ENCODE data around the gene SPCS2.

The SPCS2 gene

GRCh38 chr11:74937696-74938475, 11.2 kb upstream of the SPCS2 start:
- no peak for DNase-seq (ENCODE audit: low read depth)
- TF ChIP-seq CTCF (IDR thresholded peaks at IDR 0.05; ENCODE audit: low read depth, low read length) (no peak), MYC (IDR thresholded peaks at IDR 0.05; ENCODE audit: low read depth, low read length) (no peak), POLR2A (IDR thresholded peaks at IDR 0.05; ENCODE audit: extremely low read depth, insufficient read length) (no peak), MAX (IDR thresholded peaks at IDR 0.05; ENCODE audit: low read depth, low read length) (no peak)
- no peak overlapping the region for H3K4me3 ChIP-seq (ENCODE audit: low read depth, low read length)

GRCh38 chr11:74941492-74941891, 7.6 kb upstream of the SPCS2 start:
- H3K4me3 ChIP-seq (ENCODE audit: low read depth, low read length) = no peak overlapping the region
- no peak for DNase-seq (ENCODE audit: low read depth)

DNA sequence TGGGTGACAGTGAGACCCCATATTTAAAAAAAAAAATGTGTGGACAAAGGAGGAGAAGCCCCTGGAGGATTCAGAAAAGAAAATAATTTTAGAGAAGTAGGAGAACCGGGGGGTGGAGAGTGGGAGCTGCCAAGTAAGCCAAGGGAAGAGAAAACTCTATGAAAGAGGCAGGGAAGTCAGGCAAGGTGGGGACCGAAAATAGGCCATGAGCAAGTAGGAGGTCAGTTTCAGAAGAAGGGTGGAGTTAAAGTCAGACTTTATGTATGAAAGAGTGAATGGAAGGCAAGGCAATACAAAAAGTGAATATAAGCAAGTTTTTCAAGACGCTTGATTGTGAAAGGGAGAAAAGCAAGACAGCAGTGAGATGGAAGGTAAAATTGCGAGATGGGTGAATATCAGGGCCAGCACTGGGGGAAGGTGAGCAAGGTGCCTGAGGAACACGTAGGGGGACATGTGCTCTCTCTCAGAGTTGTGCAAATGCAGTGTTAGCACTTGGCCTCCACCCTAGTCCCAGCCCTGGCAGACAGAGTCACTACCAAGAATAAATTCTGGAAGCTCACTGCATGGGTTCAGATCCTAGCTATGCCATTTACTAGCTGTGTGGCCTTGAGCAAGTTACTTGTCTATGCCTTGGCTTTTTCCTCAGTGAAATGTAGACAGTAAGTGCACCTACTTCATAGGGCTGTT, 6.8 kb upstream of the SPCS2 start:
- no peak overlapping the region for H3K4me3 ChIP-seq (ENCODE audit: low read depth, low read length)
- TF ChIP-seq MAX (IDR thresholded peaks at IDR 0.05; ENCODE audit: low read depth, low read length) (no peak), MYC (IDR thresholded peaks at IDR 0.05; ENCODE audit: low read depth, low read length) (no peak), CTCF (IDR thresholded peaks at IDR 0.05; ENCODE audit: low read depth, low read length) (no peak), POLR2A (IDR thresholded peaks at IDR 0.05; ENCODE audit: extremely low read depth, insufficient read length) (no peak)
- DNase-seq (ENCODE audit: low read depth) = no peak

More at GRCh38 chr11:74941492-74941891, 7.6 kb upstream of the SPCS2 start:
- no peak for TF ChIP-seq MYC (IDR thresholded peaks at IDR 0.05; ENCODE audit: low read depth, low read length)
- TF ChIP-seq CTCF (IDR thresholded peaks at IDR 0.05; ENCODE audit: low read depth, low read length) = no peak
- TF ChIP-seq MAX (IDR thresholded peaks at IDR 0.05; ENCODE audit: low read depth, low read length) = no peak
- TF ChIP-seq POLR2A (IDR thresholded peaks at IDR 0.05; ENCODE audit: extremely low read depth, insufficient read length) = no peak

- peak; percentile 48 for DNase-seq (ENCODE audit: low read depth)
- H3K4me3 ChIP-seq (ENCODE audit: low read depth, low read length) = peak overlapping the region; percentile 89
- no peak for TF ChIP-seq POLR2A (IDR thresholded peaks at IDR 0.05; ENCODE audit: extremely low read depth, insufficient read length)
Measured at GRCh38 chr11:74948546-74948897, 544 bp upstream of the SPCS2 start.

GRCh38 chr11:74949753-74950137, 679 bp downstream of the SPCS2 start:
- no peak for TF ChIP-seq CTCF (IDR thresholded peaks at IDR 0.05; ENCODE audit: low read depth, low read length)
- TF ChIP-seq MYC (IDR thresholded peaks at IDR 0.05; ENCODE audit: low read depth, low read length) = no peak
- TF ChIP-seq MAX (IDR thresholded peaks at IDR 0.05; ENCODE audit: low read depth, low read length) = no peak
- TF ChIP-seq POLR2A (IDR thresholded peaks at IDR 0.05; ENCODE audit: extremely low read depth, insufficient read length) = no peak
- peak overlapping the region; percentile 89 for H3K4me3 ChIP-seq (ENCODE audit: low read depth, low read length)
- peak; percentile 15 for DNase-seq (ENCODE audit: low read depth)

DNA sequence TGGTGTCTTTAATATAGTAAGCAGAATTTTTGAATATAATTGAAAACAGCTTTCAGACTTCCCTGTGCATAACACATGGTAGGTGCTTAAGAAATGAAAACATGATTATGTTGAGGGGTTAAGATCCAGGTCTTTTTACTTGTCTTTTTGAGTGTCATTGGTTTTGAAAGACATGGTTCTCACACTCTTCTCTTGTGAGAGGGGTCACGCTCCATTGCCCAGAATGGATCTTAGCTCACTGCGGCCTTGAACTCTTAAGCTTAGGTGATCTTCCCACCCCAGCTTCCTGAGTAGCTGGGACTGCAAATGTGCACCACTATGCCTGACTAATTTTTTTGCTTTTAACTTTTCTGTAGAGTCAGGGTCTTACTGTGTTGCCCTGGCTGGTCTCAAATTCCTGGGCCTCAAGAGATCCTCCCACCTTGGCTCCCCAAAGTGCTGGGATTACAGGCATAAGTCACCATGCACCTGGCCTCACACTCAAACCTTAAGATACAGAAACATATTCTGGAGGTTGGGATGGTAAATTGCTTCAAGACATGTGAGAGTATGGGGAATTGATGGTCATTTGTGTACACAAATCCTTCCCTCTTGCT, 1.4 kb downstream of the SPCS2 start:
- peak overlapping the region; percentile 89 for H3K4me3 ChIP-seq (ENCODE audit: low read depth, low read length)

More for the DNA sequence above, 1.4 kb downstream of the SPCS2 start:
- DNase-seq (ENCODE audit: low read depth) = no peak
- TF ChIP-seq MYC (IDR thresholded peaks at IDR 0.05; ENCODE audit: low read depth, low read length) (no peak), POLR2A (IDR thresholded peaks at IDR 0.05; ENCODE audit: extremely low read depth, insufficient read length) (no peak), CTCF (IDR thresholded peaks at IDR 0.05; ENCODE audit: low read depth, low read length) (no peak), MAX (IDR thresholded peaks at IDR 0.05; ENCODE audit: low read depth, low read length) (no peak)

Measured in NB4 (cell line).